NCI-H345 treated with DMSO at 0.1 percent for 48 hours (cell line): Measurements from ENCODE around the gene FOXJ3.
A peak's percentile ranks its signal among the peaks of the same experiment; 100 is the strongest.

Source experiments
- DNase-seq: peaks from one replicate; lab custom pipeline; 2025; ENCODE audit not compliant: unreplicated experiment; lab: John Stamatoyannopoulos, UW

Gene FOXJ3

DNA sequence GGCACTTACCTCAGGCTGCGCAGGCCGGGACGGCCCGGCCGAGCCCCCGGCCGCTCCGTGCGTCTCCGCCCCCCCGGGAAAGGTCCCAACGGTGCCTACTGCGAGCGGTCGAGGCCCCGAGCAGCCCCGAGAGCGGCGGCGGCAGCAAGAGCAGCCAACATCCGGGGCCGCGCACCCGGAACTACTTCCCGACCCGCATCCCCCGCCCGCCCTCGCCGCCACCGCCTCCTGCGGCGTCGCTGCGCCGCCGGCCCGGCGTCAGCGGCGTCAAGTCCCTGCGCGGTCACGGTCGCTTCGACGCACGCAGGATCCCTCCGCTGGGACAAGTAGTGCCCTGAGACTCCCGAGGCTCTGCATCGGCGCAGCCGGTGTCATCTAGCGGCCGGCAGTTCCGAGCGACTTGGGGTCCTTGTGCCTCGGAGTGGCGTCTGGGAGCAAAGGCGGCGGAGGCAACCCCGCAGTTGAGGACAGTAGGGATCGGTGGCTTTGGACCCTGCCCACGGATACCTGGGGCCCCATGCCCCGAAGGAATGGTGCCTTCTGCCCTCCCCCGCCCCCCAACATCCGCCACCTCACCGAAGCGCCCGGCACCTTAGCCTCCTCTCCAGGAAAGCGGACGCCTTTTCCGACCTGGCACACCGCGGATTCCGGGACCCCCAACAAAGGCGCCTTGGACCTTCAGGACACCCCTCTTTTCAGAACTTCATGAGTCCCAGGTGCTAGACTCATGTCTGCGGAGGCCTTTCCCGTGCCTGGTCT lies at the start of gene FOXJ3:
TSS of gene FOXJ3 (minus strand) at position 186 of the 759 bp plus-strand sequence. CDS start 24,142 bp downstream, outside the sequence.
- peak; percentile 81 for DNase-seq

DNA sequence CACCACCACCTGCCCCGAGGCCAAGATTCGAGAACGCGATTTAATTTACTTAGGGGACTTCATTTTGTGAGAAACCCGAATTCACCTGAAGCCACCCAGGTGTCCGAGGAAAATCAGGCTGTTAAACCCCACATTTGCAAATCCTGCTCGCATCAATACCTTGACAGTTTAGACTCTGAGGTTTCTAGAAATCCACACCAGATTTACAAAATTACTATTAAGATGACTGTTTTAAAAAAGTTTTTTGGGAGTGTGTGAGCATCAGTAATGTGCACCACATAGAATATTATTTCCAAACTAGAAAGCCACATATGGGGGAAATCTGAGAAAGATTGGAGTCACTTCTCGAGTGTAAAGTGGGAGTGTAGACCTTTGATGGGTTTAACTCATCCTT lies 46.2 kb upstream of the FOXJ3 start:
- no peak for DNase-seq

DNA sequence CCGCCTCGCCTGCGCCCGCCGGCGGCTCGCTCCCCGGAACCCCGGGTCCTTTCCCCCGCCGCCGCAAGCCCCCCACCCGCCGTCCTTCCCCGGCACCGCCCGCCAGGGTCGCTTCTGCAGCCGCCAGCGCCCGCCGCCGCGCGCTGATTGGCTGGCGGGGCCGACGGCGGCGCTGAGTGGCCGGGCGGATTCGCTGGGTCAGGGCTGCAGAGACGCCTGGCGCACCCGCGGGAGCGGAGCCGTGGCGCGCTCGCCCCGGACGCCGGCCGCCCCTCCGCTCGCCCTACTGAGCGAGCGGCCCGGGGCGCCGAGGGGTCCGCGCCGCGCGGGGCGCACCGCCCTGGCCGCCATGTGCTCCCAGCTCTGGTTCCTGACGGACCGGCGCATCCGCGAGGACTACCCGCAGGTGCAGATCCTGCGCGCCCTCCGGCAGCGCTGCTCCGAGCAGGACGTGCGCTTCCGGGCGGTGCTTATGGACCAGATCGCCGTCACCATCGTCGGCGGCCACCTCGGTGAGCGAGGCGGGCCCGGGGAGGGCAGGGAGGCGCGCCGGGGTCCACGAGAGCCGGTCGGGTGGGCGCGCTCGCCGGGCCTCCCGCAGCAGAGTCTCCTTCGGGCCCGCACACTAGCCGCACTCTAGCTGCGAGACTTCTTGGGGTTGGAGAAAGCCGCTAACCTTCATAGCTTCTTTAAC lies 45.7 kb upstream of the FOXJ3 start, which contains the start of gene RIMKLA:
TSS of gene RIMKLA (plus strand) at position 207 of the 694 bp plus-strand sequence. CDS start at position 350, 143 bp downstream.
- DNase-seq, result peak; percentile 48

DNA sequence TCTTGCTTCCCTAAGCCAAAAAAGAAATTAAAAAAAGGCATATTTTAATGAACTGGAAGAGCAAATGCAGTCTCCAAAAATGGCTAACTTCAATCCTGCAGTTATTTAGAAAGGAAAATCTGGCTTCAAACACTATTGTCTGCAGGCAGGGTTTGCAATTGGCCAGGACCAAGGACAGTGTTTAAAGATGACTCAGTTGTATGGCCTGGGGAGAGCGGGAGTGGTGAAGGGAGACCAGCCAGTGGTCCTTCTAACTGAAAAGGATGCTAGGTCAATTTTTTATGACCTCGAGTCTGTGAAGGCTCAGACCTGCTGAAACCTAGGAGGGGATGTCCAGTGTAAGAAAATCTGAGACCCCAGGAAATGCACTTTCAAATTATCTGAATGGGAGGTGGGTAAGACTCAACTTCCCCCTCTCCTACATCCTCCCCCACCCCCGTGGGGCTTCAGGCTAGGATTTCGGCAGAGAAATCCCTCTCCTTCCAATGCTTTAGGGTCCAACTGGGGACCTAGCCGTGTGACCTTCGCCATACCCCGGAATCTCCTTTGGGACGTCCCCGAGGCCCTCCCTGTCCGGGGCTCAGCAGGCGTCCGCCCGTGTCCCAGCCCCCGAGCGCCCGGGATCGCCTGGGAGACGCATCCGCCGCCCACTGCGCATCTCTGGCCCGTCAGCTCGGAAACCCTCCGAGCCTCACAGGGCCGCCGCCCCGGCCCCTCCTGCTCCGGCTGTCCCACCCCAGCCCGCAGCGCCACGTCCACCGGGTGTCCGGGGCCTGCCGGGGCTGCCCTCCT lies 45.0 kb upstream of the FOXJ3 start:
- DNase-seq, result no peak

DNA sequence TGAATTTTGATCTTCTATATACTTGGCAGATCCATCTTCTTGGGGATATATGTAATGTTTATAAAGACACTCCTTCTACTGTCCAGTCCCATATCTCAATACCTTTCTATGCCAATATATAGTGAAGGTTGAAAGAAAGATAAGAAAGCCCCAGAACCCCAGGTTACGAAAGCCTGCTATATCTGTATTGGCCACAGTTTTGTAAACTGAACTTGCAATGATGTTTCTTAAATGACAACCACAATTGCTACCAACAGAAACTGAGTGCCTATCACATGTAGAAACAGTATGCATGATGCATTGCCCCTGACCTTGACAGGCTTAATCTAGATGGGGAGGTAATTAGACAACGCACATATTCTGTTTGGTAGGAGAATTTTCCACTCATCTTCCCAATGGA lies 37.8 kb upstream of the FOXJ3 start:
- DNase-seq, result no peak

DNA sequence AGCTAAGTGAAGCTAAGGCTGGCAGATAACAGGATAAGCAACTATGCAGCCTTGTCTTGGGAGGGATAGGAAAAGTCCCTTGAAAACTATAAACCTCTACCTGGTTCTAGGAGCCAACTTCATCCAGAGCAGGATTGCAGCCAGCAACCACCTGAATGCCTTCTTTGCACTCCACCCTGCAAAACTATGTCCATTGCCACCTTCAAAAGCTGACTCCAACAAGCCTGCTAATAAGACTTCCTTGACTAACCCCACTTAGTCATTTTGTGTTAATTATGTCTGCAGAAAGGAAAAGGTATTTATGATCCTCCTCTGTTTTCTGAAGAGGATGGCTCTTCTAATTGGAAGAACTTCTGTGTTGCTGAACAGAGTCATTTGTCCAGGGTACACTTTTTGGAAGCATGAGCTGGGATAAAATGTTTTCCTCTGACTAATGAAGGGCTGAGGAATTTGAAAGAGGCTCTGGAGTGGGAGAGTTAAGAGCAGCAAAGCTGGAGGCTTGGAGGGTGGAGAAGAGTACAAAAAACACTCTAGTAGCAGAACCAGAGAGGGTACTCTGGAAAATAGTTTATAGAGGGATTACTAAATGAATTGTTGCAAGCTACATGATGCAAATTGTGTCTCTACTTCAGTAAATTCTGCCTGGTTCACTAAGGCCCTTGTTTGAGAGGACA lies 36.0 kb upstream of the FOXJ3 start:
- DNase-seq, result no peak

DNA sequence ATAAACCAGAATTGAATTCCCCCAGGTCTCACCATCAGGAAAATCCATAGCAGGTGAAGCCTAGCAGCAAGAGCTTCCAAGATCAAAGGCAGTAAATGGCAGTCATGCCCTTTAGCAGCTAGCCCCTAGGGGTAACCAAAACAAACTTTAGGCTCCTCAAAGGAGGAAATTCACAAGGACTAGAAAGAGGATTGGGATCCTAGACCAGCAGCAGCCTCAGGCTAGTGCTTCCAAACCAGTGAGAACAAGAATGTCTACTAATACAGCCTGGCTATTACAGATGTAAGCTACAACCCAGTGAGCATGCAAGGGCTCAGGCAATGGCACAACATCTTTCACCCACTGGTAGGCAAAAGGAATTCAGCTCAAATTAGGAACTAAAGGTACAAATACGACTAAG lies 34.4 kb upstream of the FOXJ3 start:
- no peak for DNase-seq

DNA sequence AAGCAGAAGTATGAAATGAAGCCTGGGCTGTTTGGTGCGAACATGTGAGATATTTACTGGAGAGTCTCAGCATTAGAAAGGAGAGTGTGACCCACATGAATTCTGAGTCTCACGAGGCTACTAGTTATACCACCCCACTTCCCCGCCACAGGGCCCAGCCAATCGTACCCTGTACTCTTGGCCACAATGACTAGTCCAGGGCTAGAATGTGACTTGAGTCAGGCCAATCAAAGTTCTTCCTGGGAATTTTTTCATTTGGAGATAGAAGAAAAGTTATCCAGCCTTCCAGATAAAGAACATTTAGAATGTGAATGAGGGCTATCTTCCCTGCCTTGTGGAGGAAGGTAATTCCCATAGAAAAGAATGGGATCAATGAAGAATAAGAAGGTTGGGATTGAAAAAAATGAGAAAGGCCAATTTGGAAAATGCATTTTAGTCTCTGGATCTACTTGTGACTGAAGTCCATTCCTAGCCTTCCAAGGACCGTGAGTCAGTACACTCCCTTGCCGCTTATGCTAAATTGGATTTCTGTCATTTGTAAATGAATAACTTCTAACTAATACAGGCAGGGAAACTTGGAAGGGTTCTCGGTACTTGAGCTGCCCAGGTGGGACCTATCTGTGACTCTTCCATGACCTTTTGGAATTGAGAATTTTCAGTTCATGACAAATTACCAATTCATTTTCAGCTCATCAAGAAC lies 33.2 kb upstream of the FOXJ3 start:
- DNase-seq, result no peak

DNA sequence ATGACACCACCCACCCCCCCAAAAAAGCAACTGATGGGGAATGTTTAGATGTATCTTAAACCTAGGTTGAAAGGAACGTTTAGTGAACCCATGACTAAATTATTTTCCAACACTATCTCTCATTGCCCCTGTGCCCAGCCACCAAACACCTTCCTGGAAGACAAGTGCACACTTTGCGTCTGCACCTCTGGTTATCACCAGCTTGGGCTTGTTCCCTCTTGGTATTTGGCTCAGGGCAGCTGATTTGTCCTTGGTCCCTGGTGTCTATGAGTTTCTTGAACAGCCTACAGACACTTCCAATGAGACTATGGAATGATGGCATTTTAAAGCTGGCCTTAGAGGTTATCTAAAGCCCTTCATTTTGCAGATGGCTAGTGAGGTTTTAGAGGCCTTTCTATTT lies 30.1 kb upstream of the FOXJ3 start:
- DNase-seq, result no peak

DNA sequence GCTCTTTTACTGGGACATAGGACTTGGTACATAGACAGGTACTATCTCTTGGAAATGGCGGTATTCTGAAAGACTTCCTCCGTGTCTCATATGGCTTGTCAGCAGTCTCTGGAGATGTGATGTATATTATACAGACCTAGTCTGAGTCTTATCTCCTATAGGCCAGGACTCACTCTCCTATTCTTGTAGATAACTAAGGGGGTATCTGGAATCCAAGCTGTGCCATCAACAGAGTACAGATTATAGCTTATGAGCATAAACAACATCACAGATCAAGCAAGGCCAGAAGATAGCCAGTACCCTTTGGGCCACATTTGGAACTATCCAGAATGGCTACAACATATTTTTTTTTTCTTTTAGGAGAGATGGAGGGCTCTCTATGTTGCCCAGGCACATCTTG lies 29.5 kb upstream of the FOXJ3 start:
- no peak for DNase-seq

DNA sequence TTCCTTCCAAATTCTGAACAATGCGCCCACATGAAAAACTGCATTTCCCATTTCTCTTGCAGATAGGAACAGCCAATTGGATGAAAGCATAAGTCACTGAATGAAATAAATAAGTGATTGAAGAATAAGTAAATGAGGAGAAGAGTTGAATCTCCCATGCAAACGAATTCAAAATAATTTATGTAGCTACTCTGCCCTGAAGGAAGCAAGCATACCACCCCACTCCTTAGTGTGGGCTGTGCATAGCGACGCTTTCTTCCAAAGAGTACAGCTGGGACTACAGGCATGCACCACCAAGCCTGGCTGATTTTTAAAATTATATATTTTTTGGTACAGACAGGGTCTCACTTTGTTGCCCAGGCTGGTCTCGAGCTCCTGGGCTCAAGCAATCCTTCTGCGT lies 29.1 kb upstream of the FOXJ3 start:
- DNase-seq, result no peak

DNA sequence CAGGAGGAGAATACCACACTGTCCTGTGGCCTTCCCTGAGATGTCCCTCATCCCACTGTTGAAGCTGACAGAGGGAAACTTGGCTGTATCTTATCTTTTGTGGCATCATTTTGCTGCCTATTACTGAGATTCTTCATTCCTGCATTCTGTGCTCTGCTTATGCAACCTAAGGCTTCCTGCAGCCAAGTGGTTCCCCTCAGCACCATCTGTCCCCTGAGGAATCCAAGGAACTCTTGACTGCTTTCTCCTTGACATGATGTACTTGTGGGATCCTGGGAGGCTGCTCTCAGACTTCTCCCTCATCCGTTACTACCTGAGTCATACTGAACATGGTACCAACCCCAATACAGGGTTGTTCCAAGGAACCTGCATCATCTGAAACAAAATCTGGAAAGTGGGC lies 24.4 kb upstream of the FOXJ3 start:
- no peak for DNase-seq

DNA sequence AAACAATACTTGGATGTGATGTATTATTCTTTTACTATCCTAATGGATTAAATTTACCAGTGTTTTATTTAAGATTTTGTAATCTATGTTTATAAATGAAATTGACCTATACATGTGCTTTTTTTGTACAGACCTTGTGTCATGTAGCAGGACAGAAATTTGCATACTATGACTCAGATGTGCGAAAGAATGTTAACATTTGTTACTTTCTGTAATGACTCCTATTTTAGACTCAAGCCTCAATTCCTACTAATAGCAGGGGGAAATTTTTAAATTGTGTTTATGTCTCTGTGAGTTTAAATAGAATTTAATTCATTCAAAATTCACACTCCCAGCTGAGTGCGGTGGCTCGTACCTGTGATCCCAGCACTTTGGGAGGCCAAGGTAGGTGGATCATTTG lies 23.8 kb upstream of the FOXJ3 start:
- DNase-seq, result no peak

DNA sequence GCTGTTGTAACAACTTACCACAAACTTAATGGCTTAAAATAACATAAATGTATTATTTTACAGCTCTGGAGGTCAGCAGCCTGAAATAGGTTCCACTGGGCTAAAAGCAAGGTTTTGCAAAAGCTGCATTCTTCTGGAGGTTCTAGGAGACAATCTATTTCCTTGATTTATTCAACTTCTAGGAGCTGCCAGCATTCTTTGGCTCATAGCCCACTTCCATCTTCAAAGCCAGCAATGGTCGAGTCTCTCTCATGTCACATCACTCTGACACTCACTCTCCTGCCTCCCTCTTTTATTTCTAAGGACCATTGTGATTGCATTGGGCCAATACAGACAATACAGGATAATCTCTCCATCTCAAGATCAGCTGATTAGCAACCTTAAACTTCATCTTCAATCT lies 15.1 kb upstream of the FOXJ3 start:
- no peak for DNase-seq

DNA sequence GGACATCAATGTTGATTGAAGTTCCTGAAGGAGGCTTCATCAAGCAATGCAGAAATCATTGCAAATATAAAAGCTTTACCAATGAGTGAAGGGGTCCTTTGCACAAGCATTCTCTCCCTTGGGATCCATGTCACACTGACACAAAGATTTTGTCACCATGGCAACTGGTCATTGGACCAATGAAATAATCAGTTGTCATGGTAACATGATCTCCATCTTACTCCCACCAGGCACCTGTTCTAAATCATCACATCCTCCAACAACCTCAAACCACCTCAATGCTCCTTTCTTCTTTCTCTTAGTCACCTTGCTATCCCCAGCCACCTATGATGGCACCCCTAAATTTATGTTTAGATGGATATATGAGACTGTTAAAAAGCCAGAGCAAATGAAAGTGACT lies 13.5 kb upstream of the FOXJ3 start:
- DNase-seq, result no peak

DNA sequence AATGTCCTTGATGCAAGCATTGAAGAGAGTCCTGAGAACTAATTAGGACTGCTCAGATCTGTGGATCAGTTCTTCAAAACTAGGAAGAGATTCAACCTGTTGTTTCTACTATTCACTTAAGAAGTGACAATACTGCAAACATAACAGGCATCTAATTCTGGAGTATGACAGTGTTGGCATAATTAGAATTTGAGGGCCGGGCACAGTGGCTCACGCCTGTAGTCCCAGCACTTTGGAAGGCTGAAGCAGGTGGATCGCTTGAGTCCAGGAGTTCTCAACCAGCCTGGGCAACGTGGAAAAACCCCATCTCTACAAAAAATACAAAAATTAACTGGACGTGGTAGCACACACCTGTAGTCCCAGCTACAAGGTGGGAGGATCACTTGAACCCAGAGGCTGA lies 8.0 kb upstream of the FOXJ3 start:
- DNase-seq, result no peak

DNA sequence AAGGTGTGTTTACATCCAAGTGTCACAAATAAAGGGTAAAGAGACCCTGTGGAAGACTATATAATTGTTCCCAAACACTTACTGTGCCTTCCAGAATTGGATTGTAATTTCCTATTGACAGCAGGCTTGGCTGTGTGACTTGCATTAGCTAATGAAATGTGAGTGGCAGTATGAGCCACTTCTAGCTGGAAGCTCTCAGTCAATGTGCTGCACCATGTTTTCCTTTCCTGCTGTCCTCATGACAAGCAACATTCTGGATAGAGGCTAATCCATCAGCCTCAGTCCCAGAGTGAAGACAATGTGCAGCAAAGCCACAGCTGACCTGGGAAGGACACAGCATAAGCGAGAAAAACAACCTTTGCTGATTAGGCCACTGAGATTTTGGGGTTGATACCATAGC lies 5.9 kb upstream of the FOXJ3 start:
- DNase-seq, result peak; percentile 90

DNA sequence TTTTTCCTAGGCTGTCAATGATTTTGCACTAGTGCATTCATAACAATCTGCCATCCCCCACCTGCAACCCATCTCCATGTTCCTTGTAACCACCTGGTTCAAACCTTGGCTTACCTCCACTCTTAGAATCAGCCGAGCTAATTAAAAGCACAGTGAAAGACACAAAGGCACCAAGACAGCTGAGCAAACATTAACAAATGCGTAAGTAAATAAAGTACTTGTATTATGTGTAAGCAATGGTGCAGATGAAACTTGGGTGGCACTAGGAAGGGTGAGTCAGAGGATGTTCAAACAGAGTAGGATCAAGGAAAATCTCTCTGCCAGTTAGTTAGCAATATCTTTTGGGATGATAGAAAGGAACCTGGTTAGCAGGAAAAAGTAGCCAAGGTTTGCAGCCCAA lies 5.1 kb upstream of the FOXJ3 start:
- peak; percentile 98 for DNase-seq

DNA sequence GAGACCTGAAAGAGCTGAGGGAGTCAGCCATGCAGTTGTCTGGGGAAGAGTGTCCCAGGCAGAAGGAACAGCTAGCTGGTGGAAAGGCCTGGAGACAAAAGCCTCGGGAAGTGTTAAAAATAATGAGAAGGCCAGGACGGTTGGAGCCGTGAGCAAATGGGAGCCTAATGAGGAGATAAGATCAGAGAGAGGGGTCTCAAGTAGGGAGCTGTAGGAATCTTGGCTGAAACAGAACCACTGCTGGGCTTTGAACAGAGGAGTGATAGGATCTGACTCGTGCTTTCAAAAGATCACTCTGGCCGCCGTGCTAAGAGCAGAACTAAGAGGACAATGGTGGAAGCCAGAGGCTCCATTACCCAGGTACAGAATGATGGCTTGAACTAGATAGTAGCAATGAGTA lies 1.9 kb upstream of the FOXJ3 start:
- DNase-seq, result no peak

DNA sequence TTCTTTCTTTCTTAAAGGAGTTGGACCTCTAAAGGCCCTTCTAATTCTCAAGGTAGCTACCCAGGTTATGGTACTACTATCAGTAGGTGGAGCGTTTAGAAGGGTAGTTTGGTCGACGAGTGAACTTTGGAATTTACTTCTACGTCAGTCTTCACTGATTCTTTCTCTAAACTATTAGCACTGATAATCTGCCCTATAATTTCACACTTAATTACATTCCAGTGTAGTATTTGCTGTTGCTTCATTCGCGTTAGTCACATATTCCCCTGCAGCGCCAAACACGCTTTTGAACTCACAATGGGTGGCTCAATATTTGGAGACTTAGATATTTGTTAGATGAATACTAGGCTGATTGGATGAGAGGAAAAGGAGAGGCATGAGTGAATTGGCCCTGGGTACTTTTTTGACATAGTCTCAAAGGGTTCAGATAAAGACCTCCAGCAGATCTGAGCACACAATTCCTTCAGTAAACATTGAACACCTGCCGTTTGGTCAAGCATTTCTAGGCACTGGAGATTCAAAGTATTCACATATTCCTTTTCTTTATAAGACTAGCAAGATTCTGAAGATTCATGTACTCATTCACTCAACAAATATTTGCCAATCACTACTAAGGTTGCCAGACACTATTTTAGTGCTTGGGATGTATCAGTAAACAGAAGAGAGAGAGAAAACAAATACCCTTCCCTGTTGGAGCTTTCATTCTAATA lies 929 bp upstream of the FOXJ3 start:
- DNase-seq, result peak; percentile 93
